OCI-LY1 (cell line): Measurements from ENCODE around the gene NRK.
"Not testable (repeated sequence)": the region's sequence is repeated elsewhere in the genome, so short reads cannot be mapped to it uniquely, and the experiment has no call there.

Source experiments
- H2AFZ ChIP-seq: fragments of 200-600 bp; sonication (generic), shearing (Covaris generic); 2 replicates; pipeline ENCODE4 v1.6.0; 2014; ENCODE audit warnings: antibody characterized with exemption, mild to moderate bottlenecking, low read length
- H3F3A ChIP-seq: fragments of 200-600 bp; sonication (generic), shearing (Covaris generic); 2 replicates; pipeline ENCODE4 v1.6.0; 2014; ENCODE audit warnings: mild to moderate bottlenecking, antibody characterized with exemption, low read length, moderate library complexity; ENCODE audit not compliant: insufficient read depth
- H3K27ac ChIP-seq: fragments of 200-600 bp; sonication (generic); 2 replicates; pipeline ENCODE4 v1.5.1; 2014; ENCODE audit warnings: low read length, mixed run types, mild to moderate bottlenecking, low read depth; ENCODE audit not compliant: poor library complexity, severe bottlenecking
- H3K27me3 ChIP-seq: fragments of 200-600 bp; sonication (generic); 2 replicates; pipeline ENCODE4 v1.6.0; 2014; ENCODE audit warnings: antibody characterized with exemption, mild to moderate bottlenecking, low read length, moderate library complexity; ENCODE audit not compliant: insufficient read depth
- H3K36me3 ChIP-seq: fragments of 200-600 bp; sonication (generic); 2 replicates; pipeline ENCODE4 v1.6.1; 2014; ENCODE audit warnings: mild to moderate bottlenecking, antibody characterized with exemption, low read length, moderate library complexity, mixed read lengths; ENCODE audit not compliant: insufficient read depth
- H3K4me1 ChIP-seq: fragments of 200-600 bp; sonication (generic); 2 replicates; pipeline ENCODE4 v1.5.1; 2014; ENCODE audit warnings: mild to moderate bottlenecking, low read length, moderate library complexity; ENCODE audit not compliant: insufficient read depth, severe bottlenecking
- H3K4me2 ChIP-seq: fragments of 200-600 bp; sonication (generic), shearing (Covaris generic); 2 replicates; pipeline ENCODE4 v1.6.1; 2014; ENCODE audit warnings: low read length
- H3K4me3 ChIP-seq: fragments of 200-600 bp; sonication (generic); 2 replicates; pipeline ENCODE4 v1.5.1; 2014; ENCODE audit warnings: low read length, low read depth, mild to moderate bottlenecking, mixed read lengths; ENCODE audit not compliant: poor library complexity, severe bottlenecking
- H3K79me2 ChIP-seq: fragments of 200-600 bp; shearing (Covaris generic); 2 replicates; pipeline ENCODE4 v1.6.1; 2016; ENCODE audit warnings: mixed run types, low read length, mixed read lengths; ENCODE audit not compliant: insufficient read depth
- H3K9ac ChIP-seq: fragments of 200-600 bp; sonication (generic), shearing (Covaris generic); 2 replicates; pipeline ENCODE4 v1.6.1; 2014; ENCODE audit warnings: mild to moderate bottlenecking, low read length, mixed read lengths
- H3K9me2 ChIP-seq: fragments of 200-600 bp; sonication (generic), shearing (Covaris generic); 2 replicates; pipeline ENCODE4 v1.6.1; 2014; ENCODE audit warnings: low read depth, mild to moderate bottlenecking, low read length, mixed read lengths
- H3K9me3 ChIP-seq: fragments of 200-600 bp; shearing (Covaris generic); 2 replicates; pipeline ENCODE4 v1.6.1; 2014; ENCODE audit warnings: low read length, mixed read lengths
- H4K20me1 ChIP-seq: fragments of 200-600 bp; sonication (generic), shearing (Covaris generic); 2 replicates; pipeline ENCODE4 v1.6.0; 2016; ENCODE audit warnings: mild to moderate bottlenecking, low read length; ENCODE audit not compliant: insufficient read depth
- EZH2 ChIP-seq: fragments of 200-600 bp; sonication (generic), shearing (Covaris generic); IDR thresholded peaks from 2 replicates; pipeline ENCODE4 v1.8.0; 2017; ENCODE audit warnings: borderline replicate concordance, mixed run types, mild to moderate bottlenecking, antibody characterized with exemption, low read length, moderate library complexity, mixed read lengths
- TF ChIP-seq, protein P1 (sequence below): fragments of 200-600 bp; sonication (generic), shearing (Covaris generic); IDR thresholded peaks from 2 replicates; pipeline ENCODE4 v1.5.1; 2017; ENCODE audit warnings: mild to moderate bottlenecking, antibody characterized with exemption, low read length, moderate library complexity, mixed read lengths

NRK gene

DNA sequence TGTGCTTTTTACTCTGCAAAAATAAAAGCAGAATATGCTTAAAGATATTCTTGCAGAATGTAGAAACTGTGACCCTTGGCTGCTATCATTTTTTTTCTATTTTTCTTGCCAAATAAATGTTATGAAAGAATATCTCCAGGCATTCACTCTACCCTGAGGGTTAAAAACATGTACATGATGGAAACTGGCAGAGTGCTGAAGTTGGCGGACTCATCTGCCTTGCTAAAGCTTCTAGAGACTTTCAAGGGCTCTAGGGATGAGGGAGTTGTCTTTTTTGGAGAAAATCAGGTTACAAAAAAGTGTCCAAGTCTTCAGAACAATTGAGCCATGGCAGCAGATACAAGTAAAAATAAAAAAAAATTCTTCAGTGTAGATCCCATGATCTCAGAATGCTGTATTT, 40.5 kb upstream of the NRK start:
- Histone ChIP-seq H3K36me3 (no peaks in the 10 kb centered on the region), H3K4me3 (no peak overlapping the region), H3K9ac (no peak overlapping the region), H3K9me3 (no peaks in the 10 kb centered on the region), H3K4me2 (no peak overlapping the region), H3K27ac (no peak overlapping the region), H3K79me2 (no peaks in the 10 kb centered on the region), H3K4me1 (no peaks in the 10 kb centered on the region), H4K20me1 (no peaks in the 10 kb centered on the region), H3K9me2 (no peaks in the 10 kb centered on the region), H2AFZ (no peak overlapping the region), H3K27me3 (no peaks in the 10 kb centered on the region), H3F3A (no peaks in the 10 kb centered on the region)
- no peak for TF ChIP-seq EZH2
- TF ChIP-seq, protein P1, sequence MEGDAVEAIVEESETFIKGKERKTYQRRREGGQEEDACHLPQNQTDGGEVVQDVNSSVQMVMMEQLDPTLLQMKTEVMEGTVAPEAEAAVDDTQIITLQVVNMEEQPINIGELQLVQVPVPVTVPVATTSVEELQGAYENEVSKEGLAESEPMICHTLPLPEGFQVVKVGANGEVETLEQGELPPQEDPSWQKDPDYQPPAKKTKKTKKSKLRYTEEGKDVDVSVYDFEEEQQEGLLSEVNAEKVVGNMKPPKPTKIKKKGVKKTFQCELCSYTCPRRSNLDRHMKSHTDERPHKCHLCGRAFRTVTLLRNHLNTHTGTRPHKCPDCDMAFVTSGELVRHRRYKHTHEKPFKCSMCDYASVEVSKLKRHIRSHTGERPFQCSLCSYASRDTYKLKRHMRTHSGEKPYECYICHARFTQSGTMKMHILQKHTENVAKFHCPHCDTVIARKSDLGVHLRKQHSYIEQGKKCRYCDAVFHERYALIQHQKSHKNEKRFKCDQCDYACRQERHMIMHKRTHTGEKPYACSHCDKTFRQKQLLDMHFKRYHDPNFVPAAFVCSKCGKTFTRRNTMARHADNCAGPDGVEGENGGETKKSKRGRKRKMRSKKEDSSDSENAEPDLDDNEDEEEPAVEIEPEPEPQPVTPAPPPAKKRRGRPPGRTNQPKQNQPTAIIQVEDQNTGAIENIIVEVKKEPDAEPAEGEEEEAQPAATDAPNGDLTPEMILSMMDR: no peak

DNA sequence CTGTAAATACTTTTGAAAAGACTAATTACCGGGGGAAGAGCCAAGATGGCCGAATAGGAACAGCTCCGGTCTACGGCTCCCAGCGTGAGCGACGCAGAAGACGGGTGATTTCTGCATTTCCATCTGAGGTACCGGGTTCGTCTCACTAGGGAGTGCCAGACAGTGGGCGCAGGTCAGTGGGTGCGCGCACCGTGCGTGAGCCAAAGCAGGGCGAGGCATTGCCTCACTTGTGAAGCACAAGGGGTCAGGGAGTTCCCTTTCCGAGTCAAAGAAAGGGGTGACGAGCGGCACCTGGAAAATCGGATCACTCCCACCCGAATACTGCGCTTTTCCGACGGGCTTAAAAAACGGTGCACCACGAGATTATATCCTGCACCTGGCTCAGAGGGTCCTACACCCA, 25.5 kb upstream of the NRK start:
- not testable (repeated sequence) for H4K20me1 ChIP-seq, H3K27ac ChIP-seq, H3K9ac ChIP-seq, H2AFZ ChIP-seq, H3K9me2 ChIP-seq, H3K36me3 ChIP-seq, H3K4me1 ChIP-seq, H3K27me3 ChIP-seq, H3K4me2 ChIP-seq, H3K4me3 ChIP-seq, H3F3A ChIP-seq, H3K9me3 ChIP-seq, H3K79me2 ChIP-seq

DNA sequence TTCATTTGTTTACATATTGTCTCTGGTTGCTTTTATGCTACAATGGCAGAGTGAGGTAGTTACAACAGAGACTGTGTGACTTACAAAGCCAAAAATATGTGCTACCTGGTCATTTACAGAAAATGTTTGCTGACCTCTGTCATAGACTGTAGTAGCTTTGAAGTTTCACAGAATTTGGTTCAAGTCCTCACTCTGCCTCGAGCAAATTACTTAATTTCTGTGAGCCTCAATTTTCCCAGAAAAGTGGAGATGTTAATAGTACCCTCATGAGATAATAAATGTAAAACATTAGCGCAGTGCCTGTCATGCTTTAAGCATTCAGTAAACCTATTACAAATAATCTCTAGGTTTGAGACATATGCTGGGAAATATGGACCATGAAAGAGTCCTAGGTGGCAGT, 18.4 kb upstream of the NRK start:
- H3K9me2 ChIP-seq: no peaks in the 10 kb centered on the region
- no peak overlapping the region for H3K4me3 ChIP-seq
- H3K27me3 ChIP-seq: no peaks in the 10 kb centered on the region
- H3F3A ChIP-seq: no peaks in the 10 kb centered on the region
- H3K4me1 ChIP-seq: no peaks in the 10 kb centered on the region
- H3K36me3 ChIP-seq: no peaks in the 10 kb centered on the region
- H2AFZ ChIP-seq: no peak overlapping the region
- no peak overlapping the region for H3K9ac ChIP-seq
- no peak overlapping the region for H3K4me2 ChIP-seq
- no peaks in the 10 kb centered on the region for H4K20me1 ChIP-seq
- no peak for TF ChIP-seq EZH2
- TF ChIP-seq, protein P1: no peak
- H3K79me2 ChIP-seq: no peaks in the 10 kb centered on the region
- H3K9me3 ChIP-seq: no peaks in the 10 kb centered on the region
- no peak overlapping the region for H3K27ac ChIP-seq

DNA sequence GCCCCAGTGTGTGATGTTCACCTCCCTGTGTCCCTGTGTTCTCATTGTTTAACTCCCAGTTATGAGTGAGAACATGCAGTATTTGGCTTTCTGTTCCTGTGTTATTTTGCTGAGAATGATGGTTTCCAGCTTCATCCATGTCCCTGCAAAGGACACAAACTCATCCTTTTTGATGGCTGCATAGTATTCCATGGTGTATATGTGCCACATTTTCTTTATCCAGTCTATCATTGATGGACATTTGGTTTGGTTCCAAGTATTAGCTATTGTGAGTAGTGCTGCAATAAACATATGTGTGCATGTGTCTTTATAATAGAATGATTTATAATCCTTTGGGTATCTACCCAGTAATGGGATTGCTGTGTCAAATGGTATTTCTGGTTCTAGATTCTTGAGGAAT, 16.7 kb upstream of the NRK start:
- H3K27me3 ChIP-seq, H3K4me2 ChIP-seq, H2AFZ ChIP-seq, H3K36me3 ChIP-seq, H3K9me3 ChIP-seq, H3K9me2 ChIP-seq, H3K79me2 ChIP-seq, H3K9ac ChIP-seq, H4K20me1 ChIP-seq, H3K4me3 ChIP-seq, H3K27ac ChIP-seq, H3F3A ChIP-seq, H3K4me1 ChIP-seq: not testable (repeated sequence)
